ENCODE data around the gene SEMA4D. TPM values are rescaled to one million over a fixed set of nuclear protein-coding genes. Genes with fewer than 3 reads are reported as not detected.

Gene SEMA4D
- total and polyA plus RNA-seq, 9 of the 15 experiments (the other 6 are each of a cell fraction or from before 2014, with no cell fraction given), result 0.38 to 5.1 (median 1.8) TPM

- Histone ChIP-seq H4K20me1 (replicated peaks; ENCODE audit: control insufficient read depth, insufficient read depth, low read length) (no peaks in the 10 kb centered on the region), H3K4me2 (ENCODE audit: insufficient read depth, low read length) (no peak overlapping the region), H3K27me3 (ENCODE audit: control insufficient read depth in 2 of 2, insufficient read depth in 2 of 2, low read length in 2 of 2) (peaks cover 20 to 79% of the 10 kb centered on the region in 2 experiments), H3K9me1 (ENCODE audit: control insufficient read depth, insufficient read depth, low read length) (no peaks in the 10 kb centered on the region), H3K9me3 (replicated peaks; ENCODE audit: control insufficient read depth, insufficient read depth, low read depth, low read length) (no peaks in the 10 kb centered on the region), H3K36me3 (ENCODE audit: control insufficient read depth, insufficient read depth, low read length) (no peaks in the 10 kb centered on the region), H3K4me1 (replicated peaks in 1 of 2; ENCODE audit: control insufficient read depth in 2 of 2, insufficient read depth in 2 of 2, low read length in 2 of 2) (peaks cover 0 to 6% of the 10 kb centered on the region in 2 experiments; a peak in 2 of 5 replicates), H3K9ac (ENCODE audit: insufficient read depth in 1 of 2, low read depth in 2 of 2, low read length in 2 of 2) (no peak overlapping the region), H3K79me2 (ENCODE audit: control insufficient read depth, insufficient read depth, low read length) (no peaks in the 10 kb centered on the region), H2AFZ (ENCODE audit: low read depth, low read length) (no peak overlapping the region), H3K4me3 (no peak overlapping the region), H3K27ac (ENCODE audit: extremely low read depth, low read depth, low read length) (no peak overlapping the region)
- no TSS peak for BruUV-seq (replicated peaks)
- WGBS (ENCODE audit: insufficient coverage, low coverage, missing lambda C conversion rate), result 5% methylated on average over 11 of the region's 16 CpGs
- no peak for ATAC-seq
- FAIRE-seq, result no peak
- intact Hi-C loops (cut with micrococcal nuclease), result no loop called here
- no peak for DNase-seq (ENCODE audit: extremely low read depth in 1 of 4, low spot score in 3 of 4)
- in situ Hi-C loops (cut with MboI), result no loop called here
- no peak for TF ChIP-seq SMAD1 (IDR thresholded peaks at IDR 0.05; ENCODE audit: low read depth, low read length, partially characterized antibody)
- no peak for TF ChIP-seq EZH2 (IDR thresholded peaks at IDR 0.05; ENCODE audit: borderline replicate concordance, low read depth, low read length)
- no peak for TF ChIP-seq BHLHE40 (IDR thresholded peaks at IDR 0.05; ENCODE audit: low read length)
- TF ChIP-seq ZKSCAN8 (CRISPR knock-in tag; IDR thresholded peaks at IDR 0.05), result no peak
- TF ChIP-seq SREBF2 (CRISPR knock-in tag; IDR thresholded peaks at IDR 0.05), result no peak
- TF ChIP-seq PCBP1 (IDR thresholded peaks at IDR 0.05; ENCODE audit: low read depth, low read length, poor library complexity, severe bottlenecking), result no peak
- ChIA-PET CTCF (ENCODE audit: low intra/inter-chr PET ratio) (no interaction called here), POLR2A (interaction anchor here (0.6 kb wide), 1 partner anchor 89 kb away, joined by 3 read pairs; no protein-coding TSS in a partner anchor)
Observed at GRCh38 chr9:89383030-89383720, 114.7 kb downstream of the SEMA4D start.

All from K562 (cell line).